NCI-H146 (cell line): ENCODE results near the gene BCAR3.
"Not testable (repeated sequence)": the region's sequence is repeated elsewhere in the genome, so short reads cannot be mapped to it uniquely, and the experiment has no call there.

Experiments used
- DNase-seq: peaks from one replicate; lab custom pipeline; 2025; lab: John Stamatoyannopoulos, UW

The BCAR3 gene

GRCh38 chr1:93689521-93690223 is 8.0 kb upstream of the BCAR3 start:
- no peak for DNase-seq

- DNase-seq, result no peak
Observed at GRCh38 chr1:93687542-93687941, 5.9 kb upstream of the BCAR3 start.

GRCh38 chr1:93686504-93687250 is 5.0 kb upstream of the BCAR3 start:
- no peak for DNase-seq

- DNase-seq, result no peak
Observed at GRCh38 chr1:93685918-93686317, 4.3 kb upstream of the BCAR3 start.

GRCh38 chr1:93683234-93683633 is 1.6 kb upstream of the BCAR3 start:
- no peak for DNase-seq

GRCh38 chr1:93681989-93682412 is 364 bp upstream of the BCAR3 start:
- peak; percentile 57 for DNase-seq

- peak; percentile 33 for DNase-seq
Observed at GRCh38 chr1:93680420-93681100, 1.1 kb downstream of the BCAR3 start.

- no peak for DNase-seq
Observed at GRCh38 chr1:93680076-93680419, 1.6 kb downstream of the BCAR3 start.

- no peak for DNase-seq
Observed at GRCh38 chr1:93679546-93679945, 2.1 kb downstream of the BCAR3 start.

- no peak for DNase-seq
Observed at GRCh38 chr1:93678946-93679480, 2.6 kb downstream of the BCAR3 start.

GRCh38 chr1:93678491-93678890 is 3.1 kb downstream of the BCAR3 start:
- DNase-seq, result no peak

GRCh38 chr1:93677729-93678128 is 3.9 kb downstream of the BCAR3 start:
- DNase-seq, result no peak

GRCh38 chr1:93676427-93676826 is 5.2 kb downstream of the BCAR3 start:
- DNase-seq, result no peak

- DNase-seq, result no peak
Observed at GRCh38 chr1:93675931-93676330, 5.7 kb downstream of the BCAR3 start.

- no peak for DNase-seq
Observed at GRCh38 chr1:93675271-93675670, 6.4 kb downstream of the BCAR3 start.

GRCh38 chr1:93674071-93674470 is 7.6 kb downstream of the BCAR3 start:
- not testable (repeated sequence) for DNase-seq

GRCh38 chr1:93673163-93673829 is 8.3 kb downstream of the BCAR3 start:
- no peak for DNase-seq

- no peak for DNase-seq
Observed at GRCh38 chr1:93672477-93673162, 9.0 kb downstream of the BCAR3 start.

GRCh38 chr1:93672069-93672468 is 9.6 kb downstream of the BCAR3 start:
- no peak for DNase-seq

GRCh38 chr1:93671099-93671621 is 10.5 kb downstream of the BCAR3 start:
- no peak for DNase-seq

- no peak for DNase-seq
Observed at GRCh38 chr1:93670141-93670540, 11.5 kb downstream of the BCAR3 start.
